T-helper 1 cell treated with Interleukin-12 subunit alpha and Interleukin-12 subunit beta and Interleukin-4 antibody, amounts not matched to agents 30 μg/mL and 1 μg/mL, for 36 hours (primary cell): ENCODE data around the gene IFT43.

Source experiments
- H3K27ac Mint-ChIP-seq: one replicate; pipeline ENCODE4 v1.8.0; 2021; ENCODE audit warnings: mild to moderate bottlenecking, mixed read lengths
- H3K27me3 Mint-ChIP-seq: one replicate; pipeline ENCODE4 v1.8.0; 2021; ENCODE audit warnings: low read depth, mixed read lengths
- H3K36me3 Mint-ChIP-seq: one replicate; pipeline ENCODE4 v1.8.0; 2021; ENCODE audit warnings: low read depth, mixed read lengths
- H3K4me1 Mint-ChIP-seq: one replicate; pipeline ENCODE4 v1.8.0; 2021; ENCODE audit warnings: low read depth, mixed read lengths
- H3K4me3 Mint-ChIP-seq: one replicate; pipeline ENCODE4 v1.8.0; 2021; ENCODE audit warnings: mild to moderate bottlenecking, moderate library complexity, mixed read lengths
- H3K9me3 Mint-ChIP-seq: one replicate; pipeline ENCODE4 v1.8.0; 2021; ENCODE audit warnings: mixed read lengths

Gene IFT43

DNA sequence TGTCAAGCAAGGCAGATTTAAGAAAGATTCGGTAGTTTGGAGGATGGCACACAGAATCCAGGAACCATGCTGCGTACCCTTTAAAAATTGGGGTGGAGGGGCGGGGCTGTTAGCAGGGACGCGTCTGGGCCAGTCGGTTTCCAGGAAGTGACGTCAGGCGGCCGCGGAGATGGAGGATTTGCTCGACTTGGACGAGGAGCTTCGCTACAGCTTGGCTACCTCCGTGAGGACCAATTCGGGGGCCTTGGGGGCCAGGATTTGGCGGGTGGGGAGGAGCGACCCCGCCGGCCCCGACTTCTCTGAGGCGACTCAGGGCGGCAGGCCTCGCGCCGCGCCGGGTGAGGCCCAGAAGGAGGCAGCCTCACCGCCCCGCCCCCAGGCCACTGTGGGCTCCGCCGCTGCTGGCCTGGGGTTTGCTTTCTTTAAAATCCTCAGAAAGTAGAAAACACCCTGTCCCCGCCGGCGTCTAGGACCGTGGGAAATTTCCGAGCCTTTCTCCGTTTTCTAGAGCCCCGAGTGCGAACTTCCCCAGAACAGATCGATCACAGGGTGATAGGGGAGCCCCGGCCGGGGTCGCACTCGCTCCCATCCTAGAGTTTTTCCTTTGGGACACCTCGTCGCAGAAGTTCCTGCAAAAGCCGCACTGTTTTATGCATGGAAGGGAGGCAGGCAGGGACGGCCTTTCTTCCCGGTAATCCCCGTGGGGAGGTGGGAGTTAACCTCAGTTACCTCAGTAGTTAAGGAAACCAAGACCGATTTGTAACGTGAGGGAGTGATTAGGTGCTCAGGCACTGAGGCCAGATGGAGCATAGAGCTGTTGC is at the start of gene IFT43:
Gene IFT43 (plus strand): TSS at position 146 of the 821 bp plus-strand sequence. CDS start 24 bp downstream, at position 170.
- peaks cover 24% of the 10 kb centered on the region for H3K4me1 Mint-ChIP-seq
- H3K27ac Mint-ChIP-seq = peak within 1 kb of the TSS; percentile 83
- H3K36me3 Mint-ChIP-seq = no peaks in the 10 kb centered on the region
- H3K9me3 Mint-ChIP-seq = no peaks in the 10 kb centered on the region
- H3K4me3 Mint-ChIP-seq = peak within 1 kb of the TSS; percentile 90
- H3K27me3 Mint-ChIP-seq = peaks cover 20% of the 10 kb centered on the region

DNA sequence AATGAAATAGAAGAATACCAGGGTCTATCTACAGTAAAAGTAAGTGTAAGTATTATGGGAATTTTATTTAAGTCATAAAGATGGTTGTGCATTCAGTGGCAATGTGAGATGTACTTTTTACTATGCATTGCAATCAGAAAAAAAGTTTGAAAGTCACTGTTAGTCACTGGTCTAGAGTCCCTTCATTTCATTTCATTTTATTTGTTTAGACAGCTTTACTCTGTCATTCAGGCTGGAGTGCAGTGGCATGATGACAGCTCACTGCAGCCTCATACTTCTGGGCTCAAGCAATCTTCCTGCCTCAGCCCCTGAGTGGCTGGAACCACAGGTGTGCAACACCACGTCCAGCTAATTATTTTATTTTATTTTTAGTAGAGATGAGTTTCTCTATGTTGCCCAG is 46.4 kb upstream of the IFT43 start:
- no peak overlapping the region for H3K4me3 Mint-ChIP-seq
- peaks cover 1% of the 10 kb centered on the region for H3K4me1 Mint-ChIP-seq
- H3K9me3 Mint-ChIP-seq = no peaks in the 10 kb centered on the region
- H3K27me3 Mint-ChIP-seq = no peaks in the 10 kb centered on the region
- no peaks in the 10 kb centered on the region for H3K36me3 Mint-ChIP-seq
- H3K27ac Mint-ChIP-seq = no peak overlapping the region

DNA sequence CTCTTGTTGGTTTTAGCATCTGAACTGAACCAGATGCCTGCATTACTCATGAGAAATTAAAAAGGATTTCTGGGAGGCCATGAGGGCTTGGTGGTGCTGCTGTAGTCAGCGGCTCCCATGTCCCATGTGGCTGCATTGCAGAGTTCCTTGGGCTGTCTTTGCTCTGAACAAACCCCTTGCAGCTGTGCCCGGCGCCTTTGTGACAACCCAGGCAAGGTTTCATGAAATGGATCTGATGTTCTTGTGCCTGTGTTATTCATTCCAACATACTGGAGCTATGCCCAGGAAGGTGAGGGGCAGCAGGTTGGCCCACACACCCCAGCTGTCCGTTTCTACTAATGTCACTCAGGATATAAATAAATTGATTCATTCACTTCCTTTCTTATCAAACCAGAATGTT is 44.5 kb upstream of the IFT43 start:
- Mint-ChIP-seq H3K27ac (no peak overlapping the region), H3K27me3 (no peaks in the 10 kb centered on the region), H3K4me3 (no peak overlapping the region), H3K9me3 (no peaks in the 10 kb centered on the region), H3K36me3 (no peaks in the 10 kb centered on the region), H3K4me1 (no peaks in the 10 kb centered on the region)

DNA sequence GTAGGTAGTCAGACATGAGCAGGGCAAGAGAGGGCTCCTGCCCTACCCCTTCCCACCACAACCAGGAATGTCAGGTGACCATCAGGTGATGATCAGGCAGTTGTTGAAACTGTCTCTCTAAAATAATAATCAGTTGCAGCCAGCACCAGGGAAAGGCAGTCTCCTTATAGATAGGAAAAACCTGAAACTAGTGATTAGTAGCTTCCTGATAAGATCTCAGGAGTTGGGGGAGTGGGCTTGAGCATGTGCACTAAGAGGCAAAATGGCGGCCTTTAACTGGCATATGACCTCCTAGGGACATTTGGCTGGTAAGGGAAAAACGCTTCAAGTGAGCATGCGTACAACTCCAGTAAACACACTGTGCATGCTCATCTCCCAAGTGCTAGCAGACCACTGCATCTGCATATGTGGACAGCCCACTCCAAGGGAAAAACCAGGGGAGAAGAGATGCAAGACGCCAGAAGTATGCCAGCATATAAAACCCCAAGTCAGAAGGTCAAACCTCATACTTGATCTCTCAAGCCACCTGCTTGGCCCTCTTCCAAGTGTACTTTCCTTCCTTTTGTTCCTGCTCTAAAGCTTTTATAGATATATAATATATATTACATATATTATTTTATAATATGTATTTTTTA is 40.8 kb upstream of the IFT43 start:
- H3K9me3 Mint-ChIP-seq = no peaks in the 10 kb centered on the region

DNA sequence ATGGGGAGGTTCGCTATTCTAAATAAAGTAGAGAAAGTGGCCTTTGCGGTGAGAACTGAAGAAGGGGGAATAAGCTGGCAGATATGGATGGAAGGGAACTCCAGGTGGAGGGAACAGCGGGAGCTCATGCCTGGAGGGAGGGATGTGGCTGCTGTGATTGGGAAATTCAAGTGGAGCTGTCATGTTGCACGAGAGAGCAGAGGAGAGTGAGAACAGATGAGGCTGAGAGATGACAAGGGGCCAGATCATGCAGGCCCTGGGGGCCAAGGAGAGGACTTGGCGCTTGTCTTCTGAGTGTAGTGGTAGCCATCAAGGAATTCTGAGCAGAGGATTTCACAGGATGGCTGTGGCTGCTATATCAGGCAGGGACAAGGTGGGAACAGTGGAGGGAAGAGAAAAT is 38.8 kb upstream of the IFT43 start:
- no peak overlapping the region for H3K4me3 Mint-ChIP-seq
- no peaks in the 10 kb centered on the region for H3K36me3 Mint-ChIP-seq
- no peaks in the 10 kb centered on the region for H3K4me1 Mint-ChIP-seq
- no peaks in the 10 kb centered on the region for H3K9me3 Mint-ChIP-seq
- no peak overlapping the region for H3K27ac Mint-ChIP-seq
- H3K27me3 Mint-ChIP-seq = no peaks in the 10 kb centered on the region

More for the DNA sequence above, 40.8 kb upstream of the IFT43 start:
- H3K27ac Mint-ChIP-seq = no peak overlapping the region
- no peaks in the 10 kb centered on the region for H3K4me1 Mint-ChIP-seq
- no peaks in the 10 kb centered on the region for H3K27me3 Mint-ChIP-seq
- H3K4me3 Mint-ChIP-seq = no peak overlapping the region
- no peaks in the 10 kb centered on the region for H3K36me3 Mint-ChIP-seq

DNA sequence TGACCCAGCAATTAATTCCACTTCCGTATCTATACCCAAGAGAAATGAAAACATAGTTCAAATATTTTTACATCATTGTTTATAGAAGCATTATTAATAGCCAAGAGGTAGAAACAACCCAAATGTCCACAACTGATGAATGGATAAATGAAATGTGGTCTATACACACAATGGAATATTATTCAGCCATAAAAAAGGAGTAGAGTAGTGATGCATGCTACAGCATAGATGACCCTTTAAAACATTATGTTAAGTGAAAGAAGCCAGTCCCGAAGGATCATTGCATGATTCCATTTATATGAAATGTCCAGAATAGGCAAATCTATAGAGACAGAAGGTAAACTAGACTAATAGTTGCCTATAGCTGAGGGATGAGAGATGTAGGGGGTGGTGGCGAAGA is 33.1 kb upstream of the IFT43 start:
- Mint-ChIP-seq H3K4me1 (no peaks in the 10 kb centered on the region), H3K36me3 (no peaks in the 10 kb centered on the region), H3K27ac (no peak overlapping the region), H3K9me3 (peaks cover 7% of the 10 kb centered on the region), H3K27me3 (no peaks in the 10 kb centered on the region), H3K4me3 (no peak overlapping the region)

DNA sequence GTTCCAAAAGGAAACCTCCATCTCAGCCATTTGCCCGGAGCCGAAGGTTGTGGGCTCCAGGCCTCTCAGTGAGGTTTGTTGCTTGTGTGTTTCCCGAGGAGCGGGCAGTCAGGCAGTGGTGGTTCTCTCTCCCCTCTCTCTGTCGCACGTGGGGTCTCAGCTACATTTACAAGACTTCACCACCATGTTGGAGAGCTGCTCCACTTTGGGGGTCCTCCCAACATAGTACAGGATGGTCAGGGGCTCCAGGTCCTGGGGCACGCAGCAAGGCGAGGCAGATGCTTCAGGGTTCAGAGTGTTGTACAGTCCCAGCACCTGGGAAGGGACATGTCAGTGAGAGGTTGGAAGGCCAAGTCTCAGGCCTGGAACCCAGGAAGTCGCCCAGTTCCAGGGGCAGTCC is 26.5 kb upstream of the IFT43 start:
- no peaks in the 10 kb centered on the region for H3K36me3 Mint-ChIP-seq
- H3K9me3 Mint-ChIP-seq = no peaks in the 10 kb centered on the region
- H3K4me3 Mint-ChIP-seq = no peak overlapping the region
- H3K27ac Mint-ChIP-seq = no peak overlapping the region
- no peaks in the 10 kb centered on the region for H3K27me3 Mint-ChIP-seq
- H3K4me1 Mint-ChIP-seq = no peaks in the 10 kb centered on the region

DNA sequence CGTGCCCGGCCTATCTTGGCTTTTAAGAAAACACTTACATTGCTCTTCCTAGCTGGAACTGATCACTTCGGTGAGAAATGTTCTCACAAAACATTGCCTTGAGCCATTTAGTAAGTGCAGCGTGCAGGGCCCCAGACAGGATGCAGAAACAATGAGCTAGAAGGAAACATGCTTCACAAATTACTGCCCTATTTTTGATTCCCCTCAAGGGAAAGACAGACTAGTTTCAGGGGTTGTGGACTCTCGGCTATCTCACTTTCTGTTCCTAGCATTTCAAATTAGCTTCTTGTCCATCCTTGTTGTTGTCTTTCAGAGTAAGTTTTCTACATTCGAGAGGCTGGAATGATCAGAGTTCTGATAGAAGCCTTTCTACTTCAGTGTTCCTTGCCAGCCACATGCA is 25.3 kb upstream of the IFT43 start:
- Mint-ChIP-seq H3K4me3 (no peak overlapping the region), H3K27ac (no peak overlapping the region), H3K27me3 (no peaks in the 10 kb centered on the region), H3K9me3 (no peaks in the 10 kb centered on the region), H3K36me3 (no peaks in the 10 kb centered on the region), H3K4me1 (no peaks in the 10 kb centered on the region)

DNA sequence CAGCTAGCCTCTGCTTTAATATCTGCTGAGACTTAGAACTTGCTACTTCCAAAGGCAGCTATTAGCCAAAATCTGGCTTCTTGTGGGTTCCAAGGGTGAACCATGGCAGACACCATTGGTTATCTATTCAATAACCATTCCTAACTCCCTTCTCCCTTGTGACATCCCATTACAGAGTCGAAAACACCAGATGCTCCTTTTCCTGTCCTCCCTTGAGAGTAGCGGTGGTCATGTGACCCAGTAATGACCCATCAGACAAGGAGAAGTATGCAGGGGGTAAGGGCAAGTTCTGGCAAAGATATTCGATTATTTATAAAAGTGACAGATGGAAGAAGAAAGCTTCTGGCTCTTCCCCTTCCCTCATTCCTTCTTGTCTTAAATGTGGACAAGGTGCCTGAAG is 23.9 kb upstream of the IFT43 start:
- Mint-ChIP-seq H3K27me3 (no peaks in the 10 kb centered on the region), H3K4me1 (no peaks in the 10 kb centered on the region), H3K27ac (no peak overlapping the region), H3K9me3 (no peaks in the 10 kb centered on the region), H3K36me3 (no peaks in the 10 kb centered on the region), H3K4me3 (no peak overlapping the region)

DNA sequence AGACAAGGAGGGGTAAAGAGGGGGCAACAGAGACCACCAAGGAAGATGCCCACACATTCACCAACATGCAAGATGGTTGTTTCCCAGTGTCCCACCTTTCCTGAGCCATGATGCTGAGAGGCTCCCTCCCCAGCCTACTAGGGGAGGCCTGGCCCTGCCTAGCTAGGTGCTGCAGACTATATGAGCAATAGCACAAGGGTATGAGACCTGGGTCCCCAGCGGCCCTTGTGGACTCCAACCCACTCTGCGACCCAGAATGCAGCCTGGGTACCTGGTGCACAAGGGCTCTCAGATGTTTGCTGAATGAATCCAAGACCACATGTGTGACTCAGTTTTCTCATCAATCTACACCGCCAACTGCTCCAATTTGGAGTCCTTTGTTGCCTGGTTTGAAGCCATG is 17.7 kb upstream of the IFT43 start:
- Mint-ChIP-seq H3K4me1 (no peaks in the 10 kb centered on the region), H3K4me3 (no peak overlapping the region), H3K27me3 (no peaks in the 10 kb centered on the region), H3K36me3 (no peaks in the 10 kb centered on the region), H3K27ac (no peak overlapping the region), H3K9me3 (no peaks in the 10 kb centered on the region)

DNA sequence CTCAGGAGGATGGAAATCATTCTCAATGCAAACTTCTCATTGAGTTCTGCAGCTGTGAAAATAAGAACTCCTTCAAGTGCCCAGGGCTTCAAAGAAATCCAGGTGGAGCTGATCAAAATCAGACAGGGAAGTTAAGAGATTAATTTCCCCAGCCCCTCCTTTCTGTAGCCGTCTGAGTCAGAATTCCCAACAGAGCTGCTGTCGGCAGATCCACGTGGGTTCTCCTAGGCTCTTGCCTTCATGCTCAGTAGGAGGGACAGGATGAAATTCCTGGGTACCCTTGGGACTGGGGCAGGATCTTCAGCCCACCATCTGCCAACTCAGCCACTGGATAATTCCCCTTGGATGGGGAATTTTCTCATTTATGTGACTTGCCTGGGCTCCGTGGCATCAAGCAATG is 17.1 kb upstream of the IFT43 start:
- no peaks in the 10 kb centered on the region for H3K27me3 Mint-ChIP-seq
- H3K4me3 Mint-ChIP-seq = no peak overlapping the region
- no peaks in the 10 kb centered on the region for H3K9me3 Mint-ChIP-seq
- no peaks in the 10 kb centered on the region for H3K36me3 Mint-ChIP-seq
- no peaks in the 10 kb centered on the region for H3K4me1 Mint-ChIP-seq
- H3K27ac Mint-ChIP-seq = no peak overlapping the region

DNA sequence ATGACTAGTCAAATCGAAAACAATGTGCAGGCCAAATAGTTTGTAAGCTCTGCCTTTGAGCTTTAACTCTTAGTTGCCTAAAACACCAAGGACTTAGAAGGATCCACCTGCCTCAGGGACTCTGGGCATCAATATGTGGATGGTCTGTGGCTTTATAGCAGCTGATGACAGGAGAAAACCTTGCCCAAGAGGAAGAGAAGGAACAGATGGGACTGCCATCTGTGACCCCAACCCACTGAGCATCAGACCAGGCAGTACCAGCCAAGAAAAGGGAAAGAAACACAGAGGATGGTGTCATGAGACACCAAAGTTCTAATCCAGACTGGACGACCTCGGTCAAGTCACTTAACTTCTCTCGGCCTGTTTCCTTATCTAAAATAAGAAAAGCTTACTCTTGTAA is 16.4 kb upstream of the IFT43 start:
- Mint-ChIP-seq H3K27me3 (no peaks in the 10 kb centered on the region), H3K9me3 (no peaks in the 10 kb centered on the region), H3K4me1 (no peaks in the 10 kb centered on the region), H3K4me3 (no peak overlapping the region), H3K36me3 (no peaks in the 10 kb centered on the region), H3K27ac (no peak overlapping the region)

DNA sequence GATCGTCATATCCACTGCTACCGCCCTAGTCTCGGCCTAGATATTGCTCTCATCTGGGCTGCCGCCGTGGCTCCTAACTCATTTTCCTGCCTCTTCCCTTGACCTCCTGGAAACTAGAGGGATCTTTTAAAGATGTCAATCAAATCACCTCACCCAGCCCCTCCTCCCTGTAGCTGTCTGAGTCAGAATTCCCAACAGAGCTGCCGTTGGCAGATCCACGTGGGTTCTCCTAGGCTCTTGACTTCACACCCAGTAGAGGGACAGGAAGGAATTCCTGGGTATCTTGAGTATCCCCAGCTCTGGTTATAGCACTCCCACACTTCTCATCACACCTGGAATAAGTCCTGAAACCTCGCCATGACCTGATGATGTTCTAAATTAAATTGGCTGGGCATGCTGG is 15.7 kb upstream of the IFT43 start:
- H3K9me3 Mint-ChIP-seq = no peaks in the 10 kb centered on the region
- no peak overlapping the region for H3K27ac Mint-ChIP-seq

DNA sequence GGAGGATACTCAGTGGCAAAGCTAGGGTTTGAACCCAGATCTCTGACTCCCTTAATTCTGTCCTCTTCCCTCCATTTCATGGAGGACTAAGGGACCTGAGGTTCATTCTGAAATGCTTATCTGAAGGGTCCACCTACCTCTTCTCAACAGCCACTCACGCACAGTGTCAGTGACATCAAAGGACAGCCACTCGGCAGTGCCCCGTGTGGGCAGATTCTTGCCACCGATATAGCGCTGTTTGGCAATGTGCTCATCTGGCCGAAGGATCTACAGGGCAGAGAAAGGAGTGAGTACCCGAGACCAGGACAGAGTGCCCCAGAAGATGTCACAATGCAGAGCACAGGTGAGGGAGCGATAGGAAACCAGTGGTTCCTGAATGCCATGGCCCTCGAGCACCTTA is 14.6 kb upstream of the IFT43 start:
- H3K4me3 Mint-ChIP-seq = no peak overlapping the region
- no peaks in the 10 kb centered on the region for H3K36me3 Mint-ChIP-seq
- H3K27ac Mint-ChIP-seq = no peak overlapping the region
- H3K9me3 Mint-ChIP-seq = no peaks in the 10 kb centered on the region
- no peaks in the 10 kb centered on the region for H3K27me3 Mint-ChIP-seq
- no peaks in the 10 kb centered on the region for H3K4me1 Mint-ChIP-seq

More for the DNA sequence above, 15.7 kb upstream of the IFT43 start:
- H3K27me3 Mint-ChIP-seq = no peaks in the 10 kb centered on the region
- H3K4me1 Mint-ChIP-seq = no peaks in the 10 kb centered on the region
- no peak overlapping the region for H3K4me3 Mint-ChIP-seq
- H3K36me3 Mint-ChIP-seq = no peaks in the 10 kb centered on the region

DNA sequence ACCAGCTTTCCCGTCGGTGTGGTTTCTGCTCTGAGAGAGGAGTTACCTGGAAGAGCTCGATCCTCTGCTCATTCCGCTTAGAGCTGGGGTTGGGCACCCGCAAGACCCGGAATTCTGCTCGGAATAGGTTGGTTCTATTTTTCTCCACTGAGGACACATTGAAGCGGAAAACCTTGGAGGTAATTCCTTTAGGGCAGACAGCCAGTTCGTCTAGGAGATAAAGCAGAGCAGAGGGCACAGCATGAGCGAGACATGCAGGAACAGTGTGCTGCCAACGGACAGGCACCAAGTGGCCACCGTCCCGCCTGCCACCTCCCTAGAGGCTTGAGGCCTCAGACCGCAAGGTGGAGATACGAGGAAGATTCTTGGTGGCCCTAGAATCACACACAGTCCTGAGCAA is 14.1 kb upstream of the IFT43 start:
- Mint-ChIP-seq H3K36me3 (no peaks in the 10 kb centered on the region), H3K4me1 (no peaks in the 10 kb centered on the region), H3K27ac (no peak overlapping the region), H3K9me3 (no peaks in the 10 kb centered on the region), H3K4me3 (no peak overlapping the region), H3K27me3 (no peaks in the 10 kb centered on the region)
